Endothelial cell of umbilical vein (primary cell): ENCODE results near the gene BCL11B. TPM values are rescaled to one million over a fixed set of nuclear protein-coding genes. Genes with fewer than 3 reads are reported as not detected.

Source experiments
- BruUV-seq: library from RNA; stranded (reverse); fragments of 400-500 nt; replicated peaks from 2 replicates; lab custom pipeline; 2021; lab: Mats Ljungman, UMichigan
- CTCF ChIA-PET: fragments of 300-600, 350-600 bp; sonication (Branson Sonifier 250); formaldehyde crosslinking; loops from one replicate; lab custom pipeline; 2021; ENCODE audit warnings: antibody characterized with exemption, inconsistent platforms; lab: Charles Lee
- POLR2A ChIA-PET: fragments of 300-600, 350-600 bp; sonication (Branson Sonifier 250); formaldehyde crosslinking; loops from one replicate; lab custom pipeline; 2021; ENCODE audit warnings: antibody characterized with exemption, inconsistent platforms; lab: Charles Lee
- DNase-seq: peaks from one replicate; pipeline ENCODE4 v3.0.0-alpha.2; 2011; ENCODE audit warnings: low read depth, low spot score
- FAIRE-seq: peaks from 2 replicates; lab custom pipeline; 2011; peaks lifted over from hg19 to GRCh38; lab: Jason Lieb, UNC
- H2AFZ ChIP-seq: 2 replicates; pipeline ENCODE4 v1.6.0; 2012; ENCODE audit warnings: low read depth, low read length, control low read depth, inconsistent platforms
- H3K27ac ChIP-seq: 2 replicates; pipeline ENCODE4 v1.5.1; 2011; ENCODE audit warnings: low read depth, mild to moderate bottlenecking, control low read depth, low read length, moderate library complexity; ENCODE audit not compliant: insufficient read depth
- H3K27me3 ChIP-seq, 2 experiments: 2 replicates each; pipeline versions ENCODE4 v1.6.0 to v1.6.1; 2011; ENCODE audit warnings: low read length in 2 of 2, mixed read lengths in 1 of 2; ENCODE audit not compliant: control insufficient read depth in 2 of 2, insufficient read depth in 2 of 2
- H3K36me3 ChIP-seq, 2 experiments: 2 replicates in 1 of 2; 3 replicates in 1 of 2; pipeline ENCODE4 v1.5.1; 2011; ENCODE audit warnings: low read length in 2 of 2, mild to moderate bottlenecking in 1 of 2, moderate library complexity in 1 of 2; ENCODE audit not compliant: control insufficient read depth in 2 of 2, insufficient read depth in 2 of 2; ENCODE audit errors: extremely low read depth in 1 of 2
- H3K4me1 ChIP-seq: 3 replicates; pipeline ENCODE4 v1.5.1; 2011; ENCODE audit warnings: mild to moderate bottlenecking, low read length; ENCODE audit not compliant: control insufficient read depth, insufficient read depth; ENCODE audit errors: extremely low read depth
- H3K4me2 ChIP-seq: 2 replicates; pipeline ENCODE4 v1.6.1; 2011; ENCODE audit warnings: low read length, control low read depth, mixed read lengths; ENCODE audit not compliant: insufficient read depth
- H3K4me3 ChIP-seq, 3 experiments: fragments of 200-600 bp in 1 of 3; sonication (generic), shearing (Covaris generic) in 1 of 3; replicated peaks in 1 of 3; 2 replicates each; pipeline ENCODE4 v1.5.1; 2011 to 2016; ENCODE audit warnings: control low read depth in 3 of 3, low read length in 3 of 3, mild to moderate bottlenecking in 2 of 3, inconsistent platforms in 1 of 3, low read depth in 1 of 3, moderate library complexity in 1 of 3; ENCODE audit not compliant: insufficient read depth in 1 of 3
- H3K79me2 ChIP-seq: 2 replicates; pipeline ENCODE4 v1.6.0; 2012; ENCODE audit warnings: low read length, inconsistent platforms; ENCODE audit not compliant: control insufficient read depth, insufficient read depth
- H3K9ac ChIP-seq: replicated peaks from 2 replicates; pipeline ENCODE3; 2011; ENCODE audit warnings: low read length, control low read depth; ENCODE audit not compliant: insufficient read depth; ENCODE audit errors: extremely low read depth
- H3K9me1 ChIP-seq: replicated peaks from 3 replicates; pipeline ENCODE4 v1.6.0; 2011; ENCODE audit warnings: mild to moderate bottlenecking, low read length; ENCODE audit not compliant: control insufficient read depth, insufficient read depth; ENCODE audit errors: extremely low read depth
- H3K9me3 ChIP-seq: replicated peaks from 2 replicates; pipeline ENCODE4 v1.5.1; 2012; ENCODE audit warnings: low read length, inconsistent platforms; ENCODE audit not compliant: control insufficient read depth, insufficient read depth
- H4K20me1 ChIP-seq: replicated peaks from 2 replicates; pipeline ENCODE3; 2011; ENCODE audit warnings: mild to moderate bottlenecking, low read length; ENCODE audit not compliant: control insufficient read depth, insufficient read depth; ENCODE audit errors: extremely low read depth
- CTCF ChIP-seq, 2 donors: IDR thresholded peaks; 1 replicate in 1 of 2; 2 replicates in 1 of 2; pipeline ENCODE4 v1.5.1; 2011; ENCODE audit warnings: low read length in 2 of 2, mild to moderate bottlenecking in 2 of 2, moderate library complexity in 2 of 2, control low read depth in 1 of 2, inconsistent platforms in 1 of 2, low read depth in 1 of 2; ENCODE audit not compliant: insufficient read depth in 1 of 2; ENCODE audit errors: extremely low read depth in 1 of 2
- GATA2 ChIP-seq: IDR thresholded peaks from 2 replicates; pipeline ENCODE4 v1.7.0; 2011; ENCODE audit warnings: low read depth, mild to moderate bottlenecking, moderate library complexity, mixed read lengths, low read length; ENCODE audit not compliant: insufficient read length, insufficient read depth
- JUN ChIP-seq: IDR thresholded peaks from 2 replicates; pipeline ENCODE4 v1.6.1; 2011; ENCODE audit warnings: borderline replicate concordance, low read depth; ENCODE audit not compliant: insufficient read length, insufficient read depth
- MAX ChIP-seq: IDR thresholded peaks from 2 replicates; pipeline ENCODE4 v1.6.1; 2011; ENCODE audit not compliant: insufficient read depth, insufficient read length
- MYC ChIP-seq: IDR thresholded peaks from one replicate; pipeline ENCODE4 v1.6.1; 2011; ENCODE audit warnings: mild to moderate bottlenecking, low read depth, low read length
- POLR2A ChIP-seq: IDR thresholded peaks from 2 replicates; pipeline ENCODE4 v1.6.1; 2012; ENCODE audit warnings: low read depth, mild to moderate bottlenecking, control low read depth, low read length
- POLR2AphosphoS5 ChIP-seq: IDR thresholded peaks from 2 replicates; pipeline ENCODE4 v1.6.1; 2012; ENCODE audit warnings: low read depth, mild to moderate bottlenecking, control low read depth, low read length, moderate library complexity; ENCODE audit not compliant: insufficient read depth
- dilution Hi-C: fragments of 300-500 bp; cut with MboI; formaldehyde crosslinking; loops from one replicate; pipeline ENCODE4 v1.15.0; 2019; ENCODE audit warnings: low sequenced_read_pairs; ENCODE audit not compliant: extremely low pct_ligation_motif_present
- intact Hi-C: fragments of 100-400 bp; cut with micrococcal nuclease; formaldehyde crosslinking; loops from one replicate; pipeline ENCODE4 v1.10.0; 2022
- polyA plus RNA-seq, 4 experiments: library from polyadenylated mRNA; depleted of rRNA in 3 of 4; stranded (reverse) in 3 of 4; unstranded in 1 of 4; fragments of >200 nt; gene quantifications; 2 replicates each; pipeline versions ENCODE4 v1.2.1 to v1.2.3, GENCODE V29; 2011 to 2012; ENCODE audit warnings: missing spikeins in 1 of 4
- total RNA-seq: library from RNA; stranded (reverse); gene quantifications from 2 replicates; pipeline ENCODE4 v1.2.3, GENCODE V29; 2021

The BCL11B gene
- total and polyA plus RNA-seq, 2 donors (not counting 3 experiments of a cell fraction or from before 2014, with no cell fraction given) = 0.03 to 0.07 TPM

GRCh38 chr14:99261912-99262787 lies 9.8 kb downstream of the BCL11B start:
- BruUV-seq = no TSS peak
- ChIA-PET POLR2A (no interaction called here), CTCF (interaction anchor here (1.2 kb wide), 1 partner anchor 10 kb away, joined by 3 read pairs; the partner anchor contains the start of gene BCL11B)
- Histone ChIP-seq H2AFZ (no peak overlapping the region), H3K9ac (no peak overlapping the region), H3K9me3 (no peaks in the 10 kb centered on the region), H3K36me3 (no peaks in the 10 kb centered on the region), H4K20me1 (no peaks in the 10 kb centered on the region), H3K79me2 (no peaks in the 10 kb centered on the region), H3K4me2 (no peak overlapping the region), H3K27ac (no peak overlapping the region), H3K27me3 (peaks cover 12 to 25% of the 10 kb centered on the region in 2 experiments), H3K4me1 (no peaks in the 10 kb centered on the region), H3K4me3 (no peak overlapping the region), H3K9me1 (no peaks in the 10 kb centered on the region)
- intact Hi-C loops = no loop called here
- dilution Hi-C loops = no loop called here
- DNase-seq (no peak), FAIRE-seq (no peak)
- TF ChIP-seq POLR2AphosphoS5 = no peak
- TF ChIP-seq POLR2A = no peak
- no peak for TF ChIP-seq GATA2
- TF ChIP-seq MYC = no peak
- TF ChIP-seq CTCF (IDR thresholded peaks at IDR 0.05; ENCODE audit: extremely low read depth in 1 of 2, insufficient read depth in 1 of 2, low read depth in 1 of 2, low read length in 2 of 2) = no peak
- no peak for TF ChIP-seq MAX
- no peak for TF ChIP-seq JUN
